Fibroblast of skin of right quadriceps (primary cell): ENCODE results near the gene ALAS1.

Experiments used
- DNase-seq: peaks from one replicate; pipeline ENCODE4 v3.0.0-alpha.2; 2013

ALAS1 gene

DNA sequence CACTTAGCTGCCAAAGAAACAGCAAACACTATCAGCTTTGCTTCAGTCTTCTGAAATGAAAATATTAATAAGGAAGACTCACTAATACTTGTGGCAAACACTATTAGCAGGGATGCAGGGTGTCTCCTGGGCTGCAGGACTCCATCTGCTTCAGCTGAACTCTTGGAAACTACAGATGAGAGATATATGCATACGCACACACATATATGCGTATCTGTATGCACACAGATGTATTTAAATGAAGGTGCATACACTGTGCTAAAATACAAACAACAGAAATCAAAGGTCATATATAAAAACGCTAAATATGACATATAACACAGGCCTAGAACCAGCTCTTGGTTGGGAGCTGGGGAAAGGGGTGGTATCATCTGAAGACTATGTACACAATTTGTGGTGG lies 58.2 kb downstream of the ALAS1 start:
- no peak for DNase-seq

DNA sequence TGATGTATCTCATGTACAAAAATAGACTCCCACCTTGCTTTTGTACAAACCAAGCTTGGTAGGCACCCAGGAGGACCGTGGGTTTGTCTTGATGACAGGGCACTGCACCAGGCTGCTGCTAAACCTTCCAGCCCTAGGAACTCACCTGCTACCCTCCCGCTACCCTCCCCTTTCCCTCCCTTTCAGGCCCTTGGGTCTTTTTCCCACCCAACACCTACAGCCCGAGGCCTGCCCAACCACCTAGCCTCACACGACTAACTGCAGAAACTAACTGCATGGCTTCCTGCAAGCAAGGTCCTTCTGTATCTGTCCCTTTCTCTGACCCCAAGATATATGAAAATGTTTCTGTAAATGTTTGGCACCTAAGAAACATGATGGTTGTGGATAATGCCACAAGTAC lies 58.7 kb downstream of the ALAS1 start:
- no peak for DNase-seq

DNA sequence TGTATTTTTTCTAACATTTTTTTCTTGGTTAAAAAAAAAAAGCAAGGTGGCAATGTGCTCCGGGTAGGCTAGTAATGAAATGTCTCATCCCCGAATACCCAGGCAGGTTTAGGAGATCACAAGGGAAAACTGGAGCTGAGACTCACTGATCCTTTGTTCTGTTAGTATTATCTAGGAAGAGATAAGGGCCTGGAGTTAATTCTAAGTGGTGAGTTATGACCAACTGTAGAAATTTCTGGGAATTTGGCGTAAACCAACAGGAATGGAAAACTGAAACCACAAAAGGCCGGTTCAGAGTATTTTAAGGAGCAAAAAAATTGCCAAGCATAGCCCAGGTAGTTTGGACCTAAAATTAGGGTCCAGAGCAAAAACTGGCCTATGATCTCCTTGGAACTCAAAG lies 60.0 kb downstream of the ALAS1 start:
- no peak for DNase-seq

DNA sequence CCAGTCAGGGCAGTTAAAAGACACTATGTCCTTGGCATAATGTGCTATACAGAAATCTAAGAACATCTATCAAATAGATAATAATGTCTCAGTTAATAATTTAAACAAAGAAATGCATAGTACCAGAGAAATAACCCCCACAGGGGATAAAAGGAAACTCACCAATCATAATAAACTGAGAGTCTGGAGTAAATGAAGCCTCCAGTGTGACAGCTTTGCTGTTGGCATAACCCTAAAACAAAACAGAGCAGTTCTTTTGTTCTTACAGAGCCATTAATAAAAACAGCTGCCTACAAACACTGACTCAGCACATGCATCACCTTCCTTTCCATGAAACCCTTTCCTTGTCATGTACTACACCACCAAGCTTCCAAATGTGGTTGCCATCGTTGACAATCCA lies 61.1 kb downstream of the ALAS1 start:
- no peak for DNase-seq

DNA sequence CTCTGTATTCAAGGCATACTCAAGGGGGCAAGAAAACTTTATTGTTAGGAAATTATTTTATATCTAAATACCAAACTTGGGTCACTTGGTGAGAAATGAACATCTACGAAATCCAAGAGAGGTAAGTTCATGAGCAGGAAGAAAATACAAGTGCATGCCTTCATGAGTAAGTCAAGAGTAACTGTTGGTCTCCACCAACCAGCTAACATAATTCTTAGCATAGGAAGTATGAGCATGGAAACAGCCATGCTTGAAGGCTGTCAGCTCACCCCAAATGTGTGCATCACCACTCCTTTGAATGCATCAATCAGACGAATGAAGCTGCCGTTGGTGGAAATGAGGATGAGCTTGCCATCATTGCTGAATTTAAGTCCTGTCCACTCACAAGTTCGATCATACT lies 61.5 kb downstream of the ALAS1 start:
- no peak for DNase-seq

DNA sequence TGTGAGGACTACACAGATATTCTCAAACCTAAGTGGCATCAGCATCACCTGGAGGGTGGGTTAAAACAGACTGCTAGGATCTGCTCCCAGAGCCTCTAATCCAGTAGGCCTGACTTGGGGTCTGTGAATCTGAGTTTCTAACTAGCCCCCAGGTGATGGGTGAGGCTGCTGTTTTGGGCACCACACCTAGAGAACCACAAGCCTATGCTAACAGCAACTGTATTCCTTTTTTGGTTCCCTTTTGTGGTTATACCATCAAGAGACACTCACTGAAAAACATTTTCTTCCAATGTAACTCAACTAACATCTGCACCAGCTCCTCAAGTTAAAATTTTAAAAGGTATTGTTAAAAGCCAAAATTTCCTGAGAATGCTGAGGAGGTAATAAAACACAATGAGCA lies 64.5 kb downstream of the ALAS1 start:
- no peak for DNase-seq
